ENCODE data around the gene TSPAN4.

The TSPAN4 gene

DNA sequence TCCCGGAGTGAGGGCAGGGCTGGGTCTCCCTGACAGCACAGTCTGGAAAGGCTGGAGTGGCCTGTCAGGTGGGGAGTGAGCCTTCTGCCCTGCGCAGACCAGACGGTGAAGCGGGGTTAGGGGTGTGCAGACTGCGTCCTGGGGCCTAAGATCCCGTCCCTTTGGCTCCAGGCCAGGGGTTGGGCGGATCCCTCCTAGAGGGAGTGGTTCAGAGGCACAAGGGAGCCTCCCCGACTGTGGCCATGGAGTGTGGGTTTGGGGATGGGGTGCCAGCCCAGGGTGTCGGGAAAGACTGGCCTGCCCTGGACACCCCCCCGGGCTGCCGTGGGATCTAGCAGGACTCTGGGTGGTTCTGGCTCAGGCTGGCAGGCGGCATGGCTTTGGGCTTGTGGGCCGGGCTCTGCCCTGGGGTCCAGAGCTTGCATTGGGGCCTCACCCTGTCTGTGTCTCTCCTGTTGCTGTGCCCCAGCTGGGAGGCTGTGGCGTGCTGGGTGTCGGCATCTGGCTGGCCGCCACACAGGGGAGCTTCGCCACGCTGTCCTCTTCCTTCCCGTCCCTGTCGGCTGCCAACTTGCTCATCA is 19.5 kb downstream of the TSPAN4 start:
- DNase-seq (ENCODE audit: low read depth, low spot score) = no peak
- TF ChIP-seq YY1 (IDR thresholded peaks at IDR 0.05; ENCODE audit: insufficient read depth, insufficient read length) = no peak
- TF ChIP-seq SUZ12 (IDR thresholded peaks at IDR 0.05; ENCODE audit: extremely low read depth, insufficient read depth, insufficient read length) = no peak
- no peak for TF ChIP-seq ZNF274 (IDR thresholded peaks at IDR 0.05; ENCODE audit: low read depth, low read length)
- peaks cover 64% of the 10 kb centered on the region for H3K4me1 ChIP-seq (ENCODE audit: insufficient read depth, insufficient read length)
- H3K36me3 ChIP-seq (ENCODE audit: insufficient read depth, insufficient read length, low read length) = peaks cover 33% of the 10 kb centered on the region
- peak overlapping the region; percentile 43 for H3K4me3 ChIP-seq (ENCODE audit: insufficient read length, low read depth)
- H3K9ac ChIP-seq (ENCODE audit: insufficient read length, low read depth) = peak overlapping the region; percentile 85
- H3K27me3 ChIP-seq (ENCODE audit: insufficient read depth, insufficient read length) = no peaks in the 10 kb centered on the region
- H3K9me3 ChIP-seq (ENCODE audit: insufficient read depth, low read length) = no peaks in the 10 kb centered on the region

DNA sequence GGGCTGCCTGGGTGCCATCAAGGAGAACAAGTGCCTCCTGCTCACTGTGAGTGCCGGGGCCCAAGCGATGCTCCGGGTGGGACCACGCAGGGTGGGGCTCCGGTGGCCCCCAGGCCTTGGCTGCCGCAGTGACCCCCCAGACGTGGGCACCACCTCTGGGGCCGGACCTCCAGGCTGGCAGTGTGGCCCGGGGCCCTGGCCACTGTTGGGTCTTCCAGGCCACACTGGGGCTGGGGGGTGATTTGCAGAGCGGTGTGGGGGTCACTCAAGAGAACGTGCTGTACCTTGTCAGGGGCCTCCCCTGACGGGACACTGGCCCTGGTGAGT is 20.0 kb downstream of the TSPAN4 start:
- Histone ChIP-seq H3K4me3 (ENCODE audit: insufficient read length, low read depth) (peak overlapping the region; percentile 43), H3K27me3 (ENCODE audit: insufficient read depth, insufficient read length) (no peaks in the 10 kb centered on the region), H3K36me3 (ENCODE audit: insufficient read depth, insufficient read length, low read length) (peaks cover 38% of the 10 kb centered on the region), H3K9me3 (ENCODE audit: insufficient read depth, low read length) (no peaks in the 10 kb centered on the region), H3K9ac (ENCODE audit: insufficient read length, low read depth) (peak overlapping the region; percentile 85), H3K4me1 (ENCODE audit: insufficient read depth, insufficient read length) (peaks cover 64% of the 10 kb centered on the region)
- DNase-seq (ENCODE audit: low read depth, low spot score) = no peak
- TF ChIP-seq YY1 (IDR thresholded peaks at IDR 0.05; ENCODE audit: insufficient read depth, insufficient read length) (no peak), ZNF274 (IDR thresholded peaks at IDR 0.05; ENCODE audit: low read depth, low read length) (no peak), SUZ12 (IDR thresholded peaks at IDR 0.05; ENCODE audit: extremely low read depth, insufficient read depth, insufficient read length) (no peak)

DNA sequence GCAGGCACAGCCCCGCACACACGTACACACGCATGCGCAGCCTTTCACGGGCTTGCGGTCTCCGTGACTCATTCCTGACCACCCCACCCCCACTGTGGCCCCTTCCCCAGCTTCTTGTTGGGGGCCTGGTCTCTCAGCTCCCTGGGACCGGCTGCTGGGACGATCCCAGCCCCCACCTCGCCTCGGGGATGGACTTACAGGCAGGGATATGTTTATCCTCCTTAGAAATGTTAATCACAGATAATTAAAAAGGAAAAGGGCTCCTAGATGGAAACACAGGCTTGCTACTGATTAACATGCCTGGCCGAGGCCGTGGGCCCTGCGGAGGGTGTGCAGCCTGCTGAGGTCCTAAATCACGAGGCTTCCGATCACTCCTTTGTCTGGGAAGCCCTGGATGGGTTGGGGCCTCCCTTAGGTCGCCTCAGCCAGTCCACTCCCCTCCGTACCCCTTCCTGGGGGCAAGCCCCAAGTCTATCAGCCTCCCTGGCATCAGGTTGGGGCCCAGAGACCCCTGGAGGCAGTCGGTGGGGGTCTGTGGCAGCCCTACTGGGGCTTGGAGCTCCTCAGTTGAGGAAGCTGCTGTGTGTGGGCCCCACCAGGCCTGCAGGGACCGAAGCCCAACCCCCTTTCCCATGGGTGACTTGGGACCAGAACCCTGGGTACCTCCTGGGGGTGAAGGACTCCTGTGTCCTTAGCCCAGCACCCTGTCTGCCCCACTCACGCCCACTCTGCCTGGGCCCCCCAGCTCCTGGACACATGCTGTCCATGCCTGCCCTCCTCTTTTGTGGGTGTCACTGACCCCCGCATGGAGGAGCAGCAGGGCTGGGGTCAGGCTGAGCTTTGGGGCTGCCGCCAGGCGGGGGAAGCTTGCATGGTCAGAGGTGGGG is 20.6 kb downstream of the TSPAN4 start:
- Histone ChIP-seq H3K27me3 (ENCODE audit: insufficient read depth, insufficient read length) (no peaks in the 10 kb centered on the region), H3K4me1 (ENCODE audit: insufficient read depth, insufficient read length) (peaks cover 62% of the 10 kb centered on the region), H3K36me3 (ENCODE audit: insufficient read depth, insufficient read length, low read length) (peaks cover 40% of the 10 kb centered on the region), H3K9ac (ENCODE audit: insufficient read length, low read depth) (peak overlapping the region; percentile 85), H3K9me3 (ENCODE audit: insufficient read depth, low read length) (no peaks in the 10 kb centered on the region), H3K4me3 (ENCODE audit: insufficient read length, low read depth) (peak overlapping the region; percentile 43)
- DNase-seq (ENCODE audit: low read depth, low spot score) = no peak
- TF ChIP-seq YY1 (IDR thresholded peaks at IDR 0.05; ENCODE audit: insufficient read depth, insufficient read length) = no peak
- no peak for TF ChIP-seq SUZ12 (IDR thresholded peaks at IDR 0.05; ENCODE audit: extremely low read depth, insufficient read depth, insufficient read length)
- no peak for TF ChIP-seq ZNF274 (IDR thresholded peaks at IDR 0.05; ENCODE audit: low read depth, low read length)

DNA sequence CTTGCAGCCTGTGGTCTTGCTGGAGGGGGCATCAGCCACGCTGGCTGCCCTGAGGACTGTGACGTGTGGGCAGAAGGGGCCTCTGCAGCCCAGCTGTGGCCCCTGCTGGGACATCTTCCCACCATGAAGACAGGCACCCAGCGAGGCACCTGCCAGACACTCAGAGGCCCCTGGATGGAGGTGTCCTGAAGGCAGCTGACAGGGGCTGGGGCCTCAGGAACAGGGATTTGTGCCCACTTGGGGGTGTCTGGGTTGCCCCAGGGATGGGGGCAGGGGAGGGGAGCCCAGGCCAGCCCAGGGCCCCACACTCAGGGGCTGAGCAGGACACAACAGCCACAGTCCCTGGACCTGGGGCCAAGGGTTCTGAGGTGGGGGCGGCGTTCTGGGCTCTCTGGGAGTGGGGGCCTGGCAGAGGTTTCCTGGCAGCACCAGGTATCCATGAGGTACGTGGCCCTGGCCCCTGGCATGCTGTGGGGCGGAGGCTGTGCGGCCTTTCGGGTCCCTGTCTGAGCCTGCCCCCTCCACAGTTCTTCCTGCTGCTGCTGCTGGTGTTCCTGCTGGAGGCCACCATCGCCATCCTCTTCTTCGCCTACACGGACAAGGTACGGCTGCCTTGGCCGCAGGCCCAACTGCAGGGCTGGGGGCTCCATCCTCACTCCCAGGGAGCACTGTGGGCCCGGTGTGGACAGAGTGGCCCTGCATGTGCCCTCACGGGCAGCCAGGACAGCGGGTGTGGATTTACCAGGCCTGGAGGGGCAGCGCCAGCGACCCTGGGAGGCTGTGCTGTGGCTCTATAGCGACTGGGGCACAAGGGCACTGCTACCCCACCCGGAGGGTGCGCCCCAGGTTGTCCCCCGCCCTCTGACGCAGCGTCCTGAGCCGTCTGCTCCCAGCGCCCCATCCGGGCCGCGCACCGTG is 21.5 kb downstream of the TSPAN4 start:
- TF ChIP-seq ZNF274 (IDR thresholded peaks at IDR 0.05; ENCODE audit: low read depth, low read length) (no peak), YY1 (IDR thresholded peaks at IDR 0.05; ENCODE audit: insufficient read depth, insufficient read length) (no peak), SUZ12 (IDR thresholded peaks at IDR 0.05; ENCODE audit: extremely low read depth, insufficient read depth, insufficient read length) (no peak)
- H3K4me3 ChIP-seq (ENCODE audit: insufficient read length, low read depth) = no peak overlapping the region
- no peaks in the 10 kb centered on the region for H3K27me3 ChIP-seq (ENCODE audit: insufficient read depth, insufficient read length)
- H3K9ac ChIP-seq (ENCODE audit: insufficient read length, low read depth) = peak overlapping the region; percentile 85
- H3K36me3 ChIP-seq (ENCODE audit: insufficient read depth, insufficient read length, low read length) = peaks cover 49% of the 10 kb centered on the region
- DNase-seq (ENCODE audit: low read depth, low spot score) = no peak
- H3K4me1 ChIP-seq (ENCODE audit: insufficient read depth, insufficient read length) = peaks cover 60% of the 10 kb centered on the region
- no peaks in the 10 kb centered on the region for H3K9me3 ChIP-seq (ENCODE audit: insufficient read depth, low read length)

GRCh38 chr11:864898-865297 is 22.2 kb downstream of the TSPAN4 start:
- Histone ChIP-seq H3K4me3 (ENCODE audit: insufficient read length, low read depth) (no peak overlapping the region), H3K27me3 (ENCODE audit: insufficient read depth, insufficient read length) (no peaks in the 10 kb centered on the region), H3K9ac (ENCODE audit: insufficient read length, low read depth) (peak overlapping the region; percentile 9), H3K36me3 (ENCODE audit: insufficient read depth, insufficient read length, low read length) (peaks cover 54% of the 10 kb centered on the region), H3K9me3 (ENCODE audit: insufficient read depth, low read length) (no peaks in the 10 kb centered on the region), H3K4me1 (ENCODE audit: insufficient read depth, insufficient read length) (peaks cover 61% of the 10 kb centered on the region)
- TF ChIP-seq YY1 (IDR thresholded peaks at IDR 0.05; ENCODE audit: insufficient read depth, insufficient read length) (no peak), SUZ12 (IDR thresholded peaks at IDR 0.05; ENCODE audit: extremely low read depth, insufficient read depth, insufficient read length) (no peak), ZNF274 (IDR thresholded peaks at IDR 0.05; ENCODE audit: low read depth, low read length) (no peak)
- DNase-seq (ENCODE audit: low read depth, low spot score) = no peak

- Histone ChIP-seq H3K9me3 (ENCODE audit: insufficient read depth, low read length) (no peaks in the 10 kb centered on the region), H3K9ac (ENCODE audit: insufficient read length, low read depth) (no peak overlapping the region), H3K36me3 (ENCODE audit: insufficient read depth, insufficient read length, low read length) (peaks cover 58% of the 10 kb centered on the region), H3K4me1 (ENCODE audit: insufficient read depth, insufficient read length) (peaks cover 59% of the 10 kb centered on the region), H3K4me3 (ENCODE audit: insufficient read length, low read depth) (no peak overlapping the region), H3K27me3 (ENCODE audit: insufficient read depth, insufficient read length) (no peaks in the 10 kb centered on the region)
- DNase-seq (ENCODE audit: low read depth, low spot score) = no peak
- TF ChIP-seq SUZ12 (IDR thresholded peaks at IDR 0.05; ENCODE audit: extremely low read depth, insufficient read depth, insufficient read length) (no peak), ZNF274 (IDR thresholded peaks at IDR 0.05; ENCODE audit: low read depth, low read length) (no peak), YY1 (IDR thresholded peaks at IDR 0.05; ENCODE audit: insufficient read depth, insufficient read length) (no peak)
Observed at GRCh38 chr11:865462-866430, 23.1 kb downstream of the TSPAN4 start.

Measured in NT2/D1 (cell line).